Activated B cell treated with CpG ODN at 0.5 μM for 24 hours (primary cell): ENCODE data around the gene LY6G6F. TPM values are rescaled to one million over a fixed set of nuclear protein-coding genes. Genes with fewer than 3 reads are reported as not detected.

ENCODE experiments used
- ATAC-seq: fragments of 200-7000 bp; cut with Tn5 transposase; one replicate; pipeline ENCODE4 v1.10.0; 2021; ENCODE audit warnings: low read depth, mild to moderate bottlenecking, moderate library complexity
- CTCF ChIA-PET: fragments of 350-600 bp; sonication (Branson Sonifier 250); formaldehyde crosslinking; loops from one replicate; lab custom pipeline; 2021; ENCODE audit warnings: antibody characterized with exemption; lab: Charles Lee
- POLR2A ChIA-PET: fragments of 350-600 bp; sonication (Branson Sonifier 250); formaldehyde crosslinking; loops from one replicate; lab custom pipeline; 2021; ENCODE audit warnings: antibody characterized with exemption; lab: Charles Lee
- DNase-seq: peaks from one replicate; pipeline ENCODE4 v3.0.0; 2022
- H3K27ac Mint-ChIP-seq: one replicate; pipeline ENCODE4 v1.8.0; 2020; ENCODE audit warnings: mixed read lengths
- H3K27me3 Mint-ChIP-seq: one replicate; pipeline ENCODE4 v1.8.0; 2021; ENCODE audit warnings: mixed read lengths
- H3K36me3 Mint-ChIP-seq: one replicate; pipeline ENCODE4 v1.8.0; 2021; ENCODE audit warnings: low read depth, mixed read lengths
- H3K4me1 Mint-ChIP-seq: one replicate; pipeline ENCODE4 v1.8.0; 2021; ENCODE audit warnings: mixed read lengths
- H3K4me3 Mint-ChIP-seq: one replicate; pipeline ENCODE4 v1.8.0; 2020; ENCODE audit warnings: mild to moderate bottlenecking, mixed read lengths
- H3K9me3 Mint-ChIP-seq: one replicate; pipeline ENCODE4 v1.8.0; 2020; ENCODE audit warnings: mixed read lengths
- intact Hi-C: fragments of 100-400 bp; cut with micrococcal nuclease; formaldehyde crosslinking; loops from one replicate; pipeline ENCODE4 v1.15.1; 2024
- total RNA-seq: library from RNA; stranded (reverse); gene quantifications from 2 replicates; pipeline ENCODE4 v1.2.3, GENCODE V29; 2022
- TF ChIP-seq, protein P1 (sequence below): fragments of 200-600 bp; IDR thresholded peaks from one replicate; pipeline ENCODE4 v1.8.0; 2022; ENCODE audit warnings: antibody characterized with exemption, mild to moderate bottlenecking

LY6G6F gene, protein sequence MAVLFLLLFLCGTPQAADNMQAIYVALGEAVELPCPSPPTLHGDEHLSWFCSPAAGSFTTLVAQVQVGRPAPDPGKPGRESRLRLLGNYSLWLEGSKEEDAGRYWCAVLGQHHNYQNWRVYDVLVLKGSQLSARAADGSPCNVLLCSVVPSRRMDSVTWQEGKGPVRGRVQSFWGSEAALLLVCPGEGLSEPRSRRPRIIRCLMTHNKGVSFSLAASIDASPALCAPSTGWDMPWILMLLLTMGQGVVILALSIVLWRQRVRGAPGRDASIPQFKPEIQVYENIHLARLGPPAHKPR
- total RNA-seq = not detected in 2 replicates

DNA sequence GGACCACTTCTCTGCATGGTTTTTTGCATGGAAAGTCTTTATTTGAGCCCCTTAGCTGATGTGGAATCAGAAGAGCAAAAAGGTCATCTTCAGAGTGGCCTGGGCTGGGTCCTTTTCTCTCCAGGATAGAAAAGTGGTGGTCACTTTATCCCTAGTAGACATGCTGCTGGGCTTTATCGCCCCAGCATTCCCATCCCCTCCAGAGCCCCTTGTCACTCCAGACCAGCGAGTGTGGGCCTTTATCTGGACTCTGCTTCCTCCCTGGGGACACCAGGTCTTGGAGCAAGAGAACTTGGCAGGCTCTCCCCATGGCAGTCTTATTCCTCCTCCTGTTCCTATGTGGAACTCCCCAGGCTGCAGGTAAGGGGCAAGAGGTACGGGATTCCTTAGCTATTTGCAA, at the start of gene LY6G6F:
Gene LY6G6F (plus strand): TSS at position 268 of the 400 bp plus-strand sequence. CDS start 41 bp downstream, at position 309.
- no peaks in the 10 kb centered on the region for H3K9me3 Mint-ChIP-seq
- intact Hi-C loops = no loop called here
- H3K4me1 Mint-ChIP-seq = peaks cover 28% of the 10 kb centered on the region
- DNase-seq (no peak), ATAC-seq (no peak)
- CTCF ChIA-PET = no interaction called here
- peaks cover 10% of the 10 kb centered on the region for H3K36me3 Mint-ChIP-seq
- TF ChIP-seq, protein P1, sequence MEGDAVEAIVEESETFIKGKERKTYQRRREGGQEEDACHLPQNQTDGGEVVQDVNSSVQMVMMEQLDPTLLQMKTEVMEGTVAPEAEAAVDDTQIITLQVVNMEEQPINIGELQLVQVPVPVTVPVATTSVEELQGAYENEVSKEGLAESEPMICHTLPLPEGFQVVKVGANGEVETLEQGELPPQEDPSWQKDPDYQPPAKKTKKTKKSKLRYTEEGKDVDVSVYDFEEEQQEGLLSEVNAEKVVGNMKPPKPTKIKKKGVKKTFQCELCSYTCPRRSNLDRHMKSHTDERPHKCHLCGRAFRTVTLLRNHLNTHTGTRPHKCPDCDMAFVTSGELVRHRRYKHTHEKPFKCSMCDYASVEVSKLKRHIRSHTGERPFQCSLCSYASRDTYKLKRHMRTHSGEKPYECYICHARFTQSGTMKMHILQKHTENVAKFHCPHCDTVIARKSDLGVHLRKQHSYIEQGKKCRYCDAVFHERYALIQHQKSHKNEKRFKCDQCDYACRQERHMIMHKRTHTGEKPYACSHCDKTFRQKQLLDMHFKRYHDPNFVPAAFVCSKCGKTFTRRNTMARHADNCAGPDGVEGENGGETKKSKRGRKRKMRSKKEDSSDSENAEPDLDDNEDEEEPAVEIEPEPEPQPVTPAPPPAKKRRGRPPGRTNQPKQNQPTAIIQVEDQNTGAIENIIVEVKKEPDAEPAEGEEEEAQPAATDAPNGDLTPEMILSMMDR = no peak
- no peaks in the 10 kb centered on the region for H3K27me3 Mint-ChIP-seq
- no peak within 1 kb of the TSS for H3K27ac Mint-ChIP-seq
- POLR2A ChIA-PET = interaction anchor here (0.6 to 0.7 kb wide), 2 partner anchors 10 to 68 kb away, joined by 3 to 5 read pairs; no protein-coding TSS in a partner anchor
- no peak within 1 kb of the TSS for H3K4me3 Mint-ChIP-seq

- peaks cover 69% of the 10 kb centered on the region for H3K4me1 Mint-ChIP-seq
- TF ChIP-seq, protein P1 = no peak
- H3K4me3 Mint-ChIP-seq = peak overlapping the region; percentile 6
- H3K9me3 Mint-ChIP-seq = no peaks in the 10 kb centered on the region
- intact Hi-C loops = no loop called here
- ATAC-seq = no peak
- ChIA-PET POLR2A (interaction anchor here (0.5 to 1.5 kb wide), 6 partner anchors 31 to 1879 kb away, joined by 3 to 5 read pairs (median 3); no protein-coding TSS in a partner anchor), CTCF (interaction anchor here (1.3 kb wide), 1 partner anchor 106 kb away, joined by 3 read pairs; no protein-coding TSS in a partner anchor)
- peak overlapping the region; percentile 36 for H3K27ac Mint-ChIP-seq
- no peak for DNase-seq
- peaks cover 48% of the 10 kb centered on the region for H3K36me3 Mint-ChIP-seq
- no peaks in the 10 kb centered on the region for H3K27me3 Mint-ChIP-seq
These were observed 49.1 kb upstream of the LY6G6F start for GRCh38 chr6:31657406-31658157.

DNA sequence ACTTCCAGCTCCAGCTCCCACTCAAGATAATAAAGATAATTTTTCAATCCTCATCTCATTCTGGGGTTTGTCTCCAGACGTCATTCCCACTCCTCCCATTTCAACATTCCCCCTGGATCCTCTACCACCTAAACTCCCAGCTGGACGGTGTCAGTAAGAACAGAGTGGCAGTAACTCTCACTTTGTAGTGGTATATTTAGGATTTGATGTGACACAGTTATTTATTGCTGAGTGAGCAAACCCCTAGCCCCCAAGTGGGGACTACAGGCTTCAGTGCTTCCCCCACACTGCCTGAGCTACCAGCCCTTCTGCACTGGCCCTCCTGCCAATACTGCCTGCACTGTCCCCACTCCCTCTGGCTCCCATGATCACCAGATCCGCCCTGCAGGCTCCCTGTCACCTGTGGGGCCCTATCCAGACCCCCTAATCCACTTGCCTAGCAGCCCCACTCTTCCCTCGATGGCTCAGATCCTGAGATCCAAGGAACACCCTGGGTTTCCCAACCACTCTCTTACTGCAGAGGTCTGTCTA, 48.4 kb upstream of the LY6G6F start:
- TF ChIP-seq, protein P1 = no peak
- Mint-ChIP-seq H3K4me3 (peak overlapping the region; percentile 28), H3K27ac (peak overlapping the region; percentile 36), H3K36me3 (peaks cover 48% of the 10 kb centered on the region), H3K4me1 (peaks cover 67% of the 10 kb centered on the region), H3K9me3 (no peaks in the 10 kb centered on the region), H3K27me3 (no peaks in the 10 kb centered on the region)
- no peak for DNase-seq
- ChIA-PET POLR2A (interaction anchor here (0.5 to 1.2 kb wide), 6 partner anchors 32 to 1879 kb away, joined by 3 to 5 read pairs (median 4); no protein-coding TSS in a partner anchor), CTCF (interaction anchor here (1.3 kb wide), 1 partner anchor 107 kb away, joined by 3 read pairs; no protein-coding TSS in a partner anchor)
- intact Hi-C loops = no loop called here
- no peak for ATAC-seq

GRCh38 chr6:31658983-31659648, 47.5 kb upstream of the LY6G6F start:
- H3K36me3 Mint-ChIP-seq = peaks cover 57% of the 10 kb centered on the region
- H3K27me3 Mint-ChIP-seq = no peaks in the 10 kb centered on the region
- CTCF ChIA-PET = interaction anchor here (0.6 kb wide), 1 partner anchor 170 kb away, joined by 3 read pairs; no protein-coding TSS in a partner anchor

More at GRCh38 chr6:31658983-31659648, 47.5 kb upstream of the LY6G6F start:
- H3K4me3 Mint-ChIP-seq = peak overlapping the region; percentile 88
- peak overlapping the region; percentile 85 for H3K27ac Mint-ChIP-seq
- H3K4me1 Mint-ChIP-seq = peaks cover 72% of the 10 kb centered on the region
- TF ChIP-seq, protein P1 = no peak
- DNase-seq (no peak), ATAC-seq (no peak)
- POLR2A ChIA-PET = interaction anchor here (0.7 to 2.1 kb wide), 4 partner anchors 38 to 535 kb away, joined by 3 to 6 read pairs (median 5); no protein-coding TSS in a partner anchor
- H3K9me3 Mint-ChIP-seq = no peaks in the 10 kb centered on the region
- intact Hi-C loops = no loop called here
